Hair follicle dermal papilla cell (primary cell): ENCODE data around the gene SMIM30. TPM values are rescaled to one million over a fixed set of nuclear protein-coding genes. Genes with fewer than 3 reads are reported as not detected.

Experiments used
- total RNA-seq: library from RNA; depleted of rRNA; stranded (reverse); fragments of >200 nt; gene quantifications from 2 replicates; pipeline ENCODE4 v1.2.3, GENCODE V29; 2012

The SMIM30 gene
- 42.7 and 69.6 TPM in 2 replicates for total RNA-seq

GRCh38 chr7:113118074-113118959 is at the start of gene SMIM30:
Gene SMIM30, minus strand, starts transcription at chr7:113118554. Its CDS starts 976 bp downstream, at chr7:113117578.

GRCh38 chr7:113086431-113086888 is 31.9 kb downstream of the SMIM30 start, which contains the start of gene GPR85:
Gene GPR85, minus strand, starts transcription at chr7:113086827. Its CDS starts 2,106 bp downstream, at chr7:113084721.

Other genes starting within 250 kb of the SMIM30 start
- 2.4 and 2.8 TPM in 2 replicates for gene GPR85, start 31.7 kb downstream of the SMIM30 start, total RNA-seq